GM21381 (cell line): ENCODE data around the gene ASB16.

Experiments used
- ATAC-seq: cut with Tn5 transposase; IDR thresholded peaks from one replicate; pipeline ENCODE4 v1.9.1; 2021; ENCODE audit warnings: mild to moderate bottlenecking, moderate library complexity; ENCODE audit not compliant: unreplicated experiment

The ASB16 gene

DNA sequence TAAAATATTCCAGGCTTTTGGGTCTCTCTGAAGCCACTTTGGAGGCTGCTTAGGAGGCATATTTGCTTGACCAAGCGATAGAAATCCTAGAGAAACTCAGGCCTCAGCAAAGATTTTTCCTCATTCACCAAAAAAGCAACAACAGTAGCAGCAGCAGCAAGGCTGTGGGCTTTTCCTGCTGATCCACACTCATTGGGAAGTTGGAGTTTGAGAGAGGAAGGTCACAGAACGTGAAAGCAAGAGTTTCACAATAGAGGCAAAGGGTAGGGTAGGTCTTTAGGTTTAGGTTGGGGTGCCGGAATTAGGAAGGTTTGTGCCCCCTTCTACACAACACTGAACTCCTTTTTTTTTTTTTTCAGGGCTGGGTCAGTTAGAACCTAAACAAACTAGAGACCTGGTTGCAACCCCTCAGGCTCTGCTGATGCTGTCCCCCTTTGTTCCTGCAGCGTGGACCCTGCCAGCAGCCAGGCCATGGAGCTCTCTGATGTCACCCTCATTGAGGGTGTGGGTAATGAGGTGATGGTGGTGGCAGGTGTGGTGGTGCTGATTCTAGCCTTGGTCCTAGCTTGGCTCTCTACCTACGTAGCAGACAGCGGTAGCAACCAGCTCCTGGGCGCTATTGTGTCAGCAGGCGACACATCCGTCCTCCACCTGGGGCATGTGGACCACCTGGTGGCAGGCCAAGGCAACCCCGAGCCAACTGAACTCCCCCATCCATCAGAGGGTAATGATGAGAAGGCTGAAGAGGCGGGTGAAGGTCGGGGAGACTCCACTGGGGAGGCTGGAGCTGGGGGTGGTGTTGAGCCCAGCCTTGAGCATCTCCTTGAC, 18.3 kb downstream of the ASB16 start:
- no peak for ATAC-seq

DNA sequence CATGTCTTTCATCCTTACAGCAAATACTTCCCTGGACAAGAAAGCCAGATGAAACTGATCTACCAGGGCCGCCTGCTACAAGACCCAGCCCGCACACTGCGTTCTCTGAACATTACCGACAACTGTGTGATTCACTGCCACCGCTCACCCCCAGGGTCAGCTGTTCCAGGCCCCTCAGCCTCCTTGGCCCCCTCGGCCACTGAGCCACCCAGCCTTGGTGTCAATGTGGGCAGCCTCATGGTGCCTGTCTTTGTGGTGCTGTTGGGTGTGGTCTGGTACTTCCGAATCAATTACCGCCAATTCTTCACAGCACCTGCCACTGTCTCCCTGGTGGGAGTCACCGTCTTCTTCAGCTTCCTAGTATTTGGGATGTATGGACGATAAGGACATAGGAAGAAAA, 20.0 kb downstream of the ASB16 start:
- no peak for ATAC-seq

DNA sequence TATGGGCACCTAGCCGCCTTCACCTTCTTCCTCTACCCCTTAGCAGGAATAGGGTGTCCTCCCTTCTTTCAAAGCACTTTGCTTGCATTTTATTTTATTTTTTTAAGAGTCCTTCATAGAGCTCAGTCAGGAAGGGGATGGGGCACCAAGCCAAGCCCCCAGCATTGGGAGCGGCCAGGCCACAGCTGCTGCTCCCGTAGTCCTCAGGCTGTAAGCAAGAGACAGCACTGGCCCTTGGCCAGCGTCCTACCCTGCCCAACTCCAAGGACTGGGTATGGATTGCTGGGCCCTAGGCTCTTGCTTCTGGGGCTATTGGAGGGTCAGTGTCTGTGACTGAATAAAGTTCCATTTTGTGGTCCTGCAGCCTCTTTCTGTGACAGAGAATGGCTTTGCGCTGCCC, 20.9 kb downstream of the ASB16 start:
- no peak for ATAC-seq

DNA sequence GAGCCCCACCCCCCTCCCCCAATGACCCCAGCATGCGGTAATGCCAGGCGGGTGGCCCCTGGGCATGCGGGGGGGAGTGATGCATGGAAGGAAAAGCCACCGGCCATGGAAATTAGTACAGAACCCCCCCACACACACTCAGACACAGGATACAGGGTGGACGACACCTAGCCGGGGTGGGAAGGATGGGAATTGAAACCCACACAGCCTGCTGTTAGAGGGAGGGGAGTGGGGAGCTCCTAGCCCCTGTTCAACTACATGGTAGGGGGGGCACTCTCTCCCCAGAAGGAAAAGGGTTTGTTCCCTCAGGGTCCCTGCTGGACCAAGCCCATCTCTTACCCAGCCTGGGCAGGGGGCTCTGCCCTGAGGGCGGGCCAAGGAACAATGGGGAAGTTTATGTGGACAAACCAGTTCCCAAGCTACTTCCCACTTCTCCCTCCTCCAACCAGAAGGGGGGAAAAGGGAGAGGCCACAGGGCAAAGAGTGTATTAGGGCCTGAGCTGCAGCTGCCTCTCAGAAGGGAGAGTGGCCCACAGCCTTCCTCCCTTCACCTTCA, 21.5 kb downstream of the ASB16 start:
- ATAC-seq: no peak

DNA sequence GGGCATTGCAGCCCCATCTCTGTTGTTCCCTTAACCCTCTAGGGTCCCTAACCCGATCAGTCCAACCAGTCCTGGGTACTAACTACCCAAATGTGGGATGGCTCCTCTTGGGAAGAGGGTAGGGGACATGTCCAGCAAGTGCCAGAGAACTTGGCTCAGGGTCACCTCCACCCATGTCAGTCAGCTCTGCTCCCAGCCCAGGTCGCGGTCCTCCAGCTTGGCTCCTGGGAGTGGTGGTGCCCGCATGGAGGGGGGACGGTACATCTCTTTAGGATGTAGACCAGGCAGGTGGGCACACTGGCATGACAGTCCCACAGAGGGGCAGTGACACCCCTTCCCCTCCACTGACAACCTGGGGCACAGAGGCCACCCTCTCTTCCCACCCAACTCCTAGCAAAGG, 22.2 kb downstream of the ASB16 start:
- no peak for ATAC-seq

DNA sequence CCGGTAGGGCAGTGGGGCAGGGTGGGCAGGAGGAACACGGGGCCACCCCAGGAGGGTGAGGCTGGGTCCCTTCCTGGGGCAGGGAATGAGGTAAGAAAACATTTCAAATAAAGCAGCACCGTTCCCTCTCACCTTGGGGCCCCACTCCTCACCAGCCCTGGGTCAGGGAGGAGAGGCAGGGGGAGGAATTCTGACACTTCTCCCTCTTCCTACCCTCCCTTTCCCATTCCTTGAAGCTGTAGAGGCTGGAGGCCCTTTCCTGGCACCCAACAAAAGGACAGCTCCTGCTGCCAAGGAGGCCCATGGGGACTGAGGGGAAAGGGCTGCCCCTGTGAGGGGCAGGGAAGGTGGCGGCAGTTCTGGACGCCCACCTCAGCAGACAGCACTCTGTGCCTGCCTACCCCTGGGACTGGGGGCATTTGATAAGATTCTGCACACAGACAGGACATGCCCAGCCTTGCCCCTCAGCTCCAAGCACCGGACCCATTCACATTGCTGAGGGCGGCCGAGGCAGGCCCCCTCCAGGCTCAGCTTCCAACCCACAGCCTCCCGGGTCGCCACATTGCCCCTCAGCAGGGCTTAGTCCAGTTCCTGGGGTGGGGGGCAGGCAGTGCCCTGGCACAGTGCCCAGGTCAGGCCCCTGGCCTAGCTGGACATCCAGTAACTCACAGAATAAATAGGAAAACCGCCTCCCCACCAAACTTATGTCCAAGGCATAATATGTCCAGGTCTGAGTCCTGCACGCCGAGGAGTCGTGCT, 23.0 kb downstream of the ASB16 start:
- no peak for ATAC-seq

DNA sequence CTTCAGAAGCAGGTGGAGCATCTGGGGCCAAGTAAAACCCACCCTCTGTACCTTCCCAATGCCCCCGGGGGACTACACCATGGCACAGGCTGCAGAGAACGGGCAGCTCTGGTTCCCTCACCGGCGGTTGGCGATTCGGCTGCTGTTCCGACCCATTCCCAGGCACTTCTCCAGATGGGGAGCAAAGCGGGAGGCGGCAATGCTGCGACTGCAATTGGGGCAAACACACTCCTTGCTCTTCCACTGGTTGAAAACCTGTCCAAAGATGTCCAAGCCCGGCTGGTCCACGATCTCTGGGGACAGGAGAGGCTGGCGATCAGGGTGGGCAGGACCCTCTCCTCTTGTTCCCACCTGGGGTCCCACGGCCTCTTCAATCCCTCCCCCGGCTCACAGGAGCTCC, 26.6 kb downstream of the ASB16 start:
- ATAC-seq: no peak

DNA sequence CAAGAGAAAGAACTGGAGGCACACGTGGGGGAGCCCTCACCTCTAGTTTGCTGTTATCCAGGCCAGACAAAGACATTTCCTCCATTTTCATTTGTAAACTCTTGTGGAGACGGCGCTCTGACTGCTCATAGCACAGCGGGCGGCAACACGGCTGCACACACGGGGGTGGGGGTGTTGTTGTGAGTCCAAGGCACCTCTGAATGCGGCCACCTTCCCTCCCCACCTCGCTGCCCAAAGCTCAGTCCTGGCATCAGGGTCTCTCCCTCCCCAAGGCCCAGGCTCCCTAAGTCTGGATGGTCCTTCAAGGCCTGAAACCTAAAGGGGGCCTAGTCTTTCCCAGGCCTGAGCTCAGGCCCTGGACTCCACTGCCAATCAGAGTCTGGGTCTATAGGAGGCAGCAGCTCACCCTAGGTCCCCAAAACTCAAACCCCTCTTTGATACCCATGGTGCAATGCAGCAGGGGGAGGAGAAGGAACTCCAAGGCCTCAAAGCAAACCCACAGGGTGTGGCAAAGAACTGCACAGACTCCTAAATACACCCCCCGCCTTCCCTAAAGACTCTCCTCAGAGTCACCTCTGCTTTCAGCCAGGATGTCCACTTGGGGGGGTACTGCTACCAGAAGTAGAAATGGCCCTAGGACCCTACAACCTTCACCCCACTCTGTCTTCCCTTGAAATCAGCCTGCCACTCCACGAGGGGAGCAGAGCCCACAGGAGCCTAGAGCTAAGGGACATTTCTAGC, 27.6 kb downstream of the ASB16 start:
- ATAC-seq: no peak

DNA sequence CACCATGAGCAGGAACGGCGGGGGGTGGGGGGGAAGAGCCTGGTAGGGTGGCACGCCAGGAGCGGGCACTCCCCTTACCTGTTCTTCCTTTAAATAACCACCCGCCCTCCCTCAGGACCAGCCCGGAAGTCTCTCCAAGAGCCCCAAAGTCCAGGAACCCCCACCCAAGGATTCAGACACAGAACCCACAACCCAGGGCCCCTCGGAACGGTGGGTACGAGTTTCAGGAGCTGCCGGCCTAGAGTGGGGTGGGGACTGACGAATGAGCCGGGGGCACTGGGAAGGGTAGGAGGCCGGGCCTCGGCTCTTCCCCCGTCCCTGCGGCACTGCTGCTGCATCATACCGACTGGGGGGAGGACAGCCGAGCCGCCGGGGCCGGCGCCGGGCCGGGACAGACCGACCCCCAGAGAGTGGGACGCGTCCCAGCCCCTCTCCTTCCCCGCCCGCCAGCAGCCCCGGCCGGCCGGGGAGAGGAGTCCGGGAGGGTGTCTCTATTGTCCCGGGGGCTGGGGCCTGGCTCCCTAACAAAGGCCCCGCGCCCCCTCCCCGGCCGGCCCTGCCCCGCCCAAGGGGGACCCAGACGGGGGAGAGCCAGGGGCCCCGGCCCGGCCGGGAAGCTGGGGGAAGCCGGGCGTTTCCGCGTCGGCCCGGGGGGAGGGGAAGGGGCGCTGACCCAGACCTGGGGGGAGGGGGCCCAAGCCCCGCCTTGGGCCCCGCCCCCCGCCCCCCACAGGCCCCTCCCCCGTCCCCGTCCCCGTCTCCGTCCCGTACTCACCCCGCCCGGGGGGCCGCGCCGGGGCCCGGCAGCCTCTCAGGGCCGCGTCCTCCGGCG, 28.4 kb downstream of the ASB16 start:
- peak; percentile 22 for ATAC-seq

DNA sequence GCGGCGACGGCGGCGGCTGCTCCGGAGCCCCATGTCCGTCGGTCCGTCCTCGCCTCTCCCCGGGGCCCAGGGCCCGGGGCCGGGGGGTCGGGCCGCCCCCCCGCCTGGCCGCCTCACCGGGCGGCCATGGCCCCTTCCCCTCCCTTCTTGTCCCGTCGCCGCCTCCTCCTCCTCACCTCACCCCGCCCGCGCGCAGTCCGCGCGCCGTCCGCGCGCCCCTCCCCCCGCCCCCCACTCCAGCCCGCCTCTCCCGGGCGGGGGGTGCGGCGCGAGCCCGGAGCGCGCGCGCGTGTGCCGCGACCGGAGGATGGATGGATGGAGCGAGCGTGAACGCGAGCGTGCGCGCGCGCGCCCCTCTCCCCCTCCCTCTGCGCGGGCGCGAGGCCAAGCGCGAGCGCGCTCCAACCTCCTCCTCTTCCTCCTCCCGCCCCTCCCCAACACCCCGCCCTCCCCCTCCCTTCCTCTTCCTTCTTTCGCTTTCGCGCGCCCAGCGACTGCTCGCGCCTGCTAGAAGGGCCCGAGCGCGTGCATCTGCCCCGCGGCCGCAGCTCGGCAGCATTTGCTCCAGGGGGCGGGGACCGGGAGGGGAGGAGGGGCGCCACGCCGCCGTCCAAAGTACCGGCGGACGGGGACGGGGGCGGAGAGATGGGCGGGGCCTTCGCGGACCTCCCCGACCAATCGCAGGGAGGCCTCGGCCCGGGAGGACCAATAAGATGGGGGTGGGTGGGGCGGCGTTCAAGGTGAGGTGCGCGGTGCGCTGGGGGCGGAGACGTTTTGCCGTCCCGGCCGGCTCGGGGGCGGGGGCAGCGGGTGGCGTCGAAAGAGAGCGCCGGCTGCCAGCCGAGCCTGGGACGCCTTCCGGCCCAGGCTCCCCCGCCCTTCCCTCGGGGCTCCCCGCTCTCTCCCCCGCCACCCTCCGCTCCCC, 29.3 kb downstream of the ASB16 start, which contains the start of gene ATXN7L3:
TSS of gene ATXN7L3 (minus strand) at position 332 of the 925 bp plus-strand sequence. CDS start 1,814 bp downstream, outside the sequence.
- peak; percentile 68 for ATAC-seq

DNA sequence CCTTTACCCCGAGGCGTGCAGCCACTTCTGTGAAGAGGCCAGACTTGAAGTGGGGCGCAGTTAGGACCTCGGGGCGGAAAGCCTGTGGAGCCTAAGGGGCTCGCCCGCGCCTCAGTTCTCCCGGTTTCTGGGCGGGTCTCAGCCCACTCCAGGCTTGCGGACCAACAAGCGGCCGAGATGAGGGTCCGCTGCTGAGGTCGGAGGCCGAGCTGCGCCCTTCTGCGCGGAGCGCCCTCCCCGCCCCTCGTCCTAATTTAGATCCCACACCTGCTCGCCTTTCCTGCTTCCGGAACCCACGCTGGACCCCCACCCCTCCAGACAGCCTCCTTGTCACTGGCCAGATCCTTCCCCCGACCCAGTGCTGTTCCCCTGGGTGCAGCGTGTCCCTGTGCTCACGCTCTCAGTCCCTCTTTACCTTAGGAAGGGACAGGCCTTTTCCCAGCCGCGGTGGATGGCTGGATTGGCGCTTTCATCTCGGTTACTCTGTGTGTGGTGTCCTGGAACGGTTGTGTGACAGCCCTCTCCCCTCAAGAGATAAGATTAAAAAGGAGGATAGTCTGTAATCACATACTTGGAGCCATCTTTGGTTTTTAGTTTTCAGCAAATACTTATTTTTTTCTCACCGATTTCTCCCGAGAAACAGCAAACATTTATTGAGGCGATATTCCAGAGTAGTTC, 30.1 kb downstream of the ASB16 start:
- ATAC-seq: peak; percentile 2

DNA sequence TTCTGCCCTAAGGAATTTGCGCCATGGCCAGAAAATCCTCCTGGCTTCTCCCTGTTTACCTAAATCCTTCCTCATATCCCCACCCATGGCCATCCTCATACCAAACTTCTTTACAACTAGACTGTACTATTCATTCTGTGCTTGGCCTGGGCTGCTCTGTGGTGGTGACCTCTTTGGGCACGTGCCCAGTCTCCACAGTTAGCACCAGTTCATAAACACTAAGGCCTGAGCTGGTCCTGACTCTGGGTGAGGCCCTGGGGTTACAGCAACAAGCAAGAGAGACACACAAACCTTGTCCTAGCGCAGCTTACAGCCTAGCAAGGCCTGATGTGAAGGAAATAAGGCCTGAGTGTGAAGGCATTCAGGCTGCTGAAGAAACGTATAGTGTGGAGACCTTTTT, 32.3 kb downstream of the ASB16 start:
- no peak for ATAC-seq

DNA sequence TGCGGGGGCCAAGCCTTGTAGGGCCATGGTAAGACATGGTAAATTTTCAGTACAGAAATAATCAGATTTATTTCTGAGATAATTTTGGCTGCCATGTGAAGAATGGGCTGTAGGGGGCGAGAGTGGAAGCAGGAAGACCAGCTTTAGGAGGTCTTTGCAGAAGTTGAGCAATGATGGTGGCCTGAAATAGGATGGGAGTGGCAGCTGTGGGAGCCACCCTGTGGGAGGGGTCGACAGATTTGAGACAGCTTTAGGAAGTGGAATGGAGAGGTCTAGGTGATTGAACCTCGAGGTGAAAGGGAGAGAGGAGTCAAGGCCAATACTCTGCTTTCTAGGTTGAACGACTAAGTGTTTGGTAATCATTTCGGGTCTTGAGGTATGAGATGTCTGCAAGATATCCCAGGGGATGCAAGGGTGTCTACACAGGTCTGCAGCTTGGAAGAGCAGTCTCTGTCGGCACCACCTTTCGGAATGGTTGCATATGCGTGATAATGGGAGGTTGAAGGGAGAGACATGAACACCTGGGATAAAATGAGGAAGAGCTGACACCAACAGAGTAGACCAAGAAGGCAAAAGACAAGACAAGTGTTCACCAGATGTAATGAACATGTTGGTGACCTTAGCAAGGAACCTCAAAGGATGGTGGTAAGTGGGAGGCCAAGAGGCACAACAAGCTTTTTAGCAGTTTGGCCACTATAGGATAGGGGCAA, 33.4 kb downstream of the ASB16 start:
- no peak for ATAC-seq

DNA sequence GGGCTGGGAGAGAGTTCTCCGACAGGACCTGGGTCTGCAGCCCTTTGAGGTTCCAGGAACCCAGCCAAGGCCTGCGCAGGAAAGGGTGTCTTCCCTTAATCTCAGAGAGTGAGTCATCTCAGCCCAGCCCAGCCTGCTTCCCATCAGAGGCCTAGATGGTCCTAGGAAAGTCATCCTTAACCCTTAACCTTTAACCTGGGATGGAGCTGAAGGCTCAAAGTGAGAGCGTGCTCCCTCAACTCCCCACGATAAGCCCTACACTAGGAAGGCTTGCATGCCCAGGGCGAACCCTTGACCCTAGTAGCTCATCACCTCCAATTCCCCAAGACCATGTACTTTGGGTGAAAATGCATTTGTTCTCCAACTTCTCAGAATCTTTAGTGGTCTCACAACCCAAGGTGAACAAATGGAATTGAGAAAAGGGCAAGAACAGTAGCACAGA, 34.0 kb downstream of the ASB16 start:
- no peak for ATAC-seq

DNA sequence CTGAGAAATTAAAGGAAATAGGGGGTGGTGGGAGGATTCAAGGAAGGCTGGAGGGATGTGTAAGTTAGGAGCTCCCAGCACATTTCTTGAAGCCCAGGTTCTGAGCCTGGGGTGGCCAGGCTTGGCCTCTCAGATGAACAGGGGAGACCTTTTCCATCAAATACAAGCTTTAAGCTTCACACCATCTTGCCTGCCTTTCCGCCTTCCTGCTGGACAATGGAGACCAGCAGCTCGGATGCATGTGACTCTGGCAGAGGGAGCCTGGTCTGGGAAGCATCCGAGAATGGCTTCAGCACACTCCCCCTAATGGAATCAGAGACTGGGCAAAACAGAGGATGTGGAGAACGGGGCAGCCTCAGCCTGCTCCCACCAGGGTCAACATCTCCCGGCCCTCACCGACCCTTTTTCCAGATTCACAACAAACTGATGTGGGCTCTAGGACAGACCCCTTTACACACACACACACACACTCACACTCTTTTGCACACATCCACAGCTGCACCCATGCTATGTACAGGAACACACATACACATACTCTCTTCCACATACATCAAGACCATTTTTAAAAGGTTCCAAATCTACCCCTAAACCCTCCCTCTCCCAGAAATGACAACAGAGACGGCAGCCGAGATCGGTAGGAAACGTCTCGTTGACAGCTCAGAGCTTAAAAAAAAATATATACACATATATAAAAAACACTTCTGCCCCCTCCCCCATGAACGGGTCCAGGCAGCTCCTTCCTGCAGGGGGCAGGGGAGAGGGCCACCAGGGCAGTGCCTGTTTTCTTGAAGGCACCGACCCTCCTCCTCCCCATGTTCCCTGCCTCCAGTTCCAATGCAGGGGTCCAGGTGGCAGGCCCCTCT, 35.7 kb downstream of the ASB16 start:
- ATAC-seq: no peak

DNA sequence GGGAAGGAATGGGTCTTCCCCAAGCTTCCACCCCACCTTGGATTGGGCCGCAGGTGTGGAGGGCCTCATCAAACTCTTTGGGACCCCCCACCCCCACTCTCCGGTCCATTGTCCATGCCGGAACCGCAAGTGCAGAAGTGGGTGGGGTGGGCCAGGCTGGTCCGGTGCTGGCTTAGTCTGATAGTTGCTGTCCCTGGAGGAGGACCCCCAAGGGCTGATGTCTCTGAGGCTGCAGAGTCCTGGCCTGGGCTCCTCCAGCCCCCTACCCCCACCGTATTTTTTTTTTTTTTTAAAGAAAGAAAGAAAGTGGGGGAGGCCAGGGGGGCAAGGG, 36.3 kb downstream of the ASB16 start:
- ATAC-seq: no peak

DNA sequence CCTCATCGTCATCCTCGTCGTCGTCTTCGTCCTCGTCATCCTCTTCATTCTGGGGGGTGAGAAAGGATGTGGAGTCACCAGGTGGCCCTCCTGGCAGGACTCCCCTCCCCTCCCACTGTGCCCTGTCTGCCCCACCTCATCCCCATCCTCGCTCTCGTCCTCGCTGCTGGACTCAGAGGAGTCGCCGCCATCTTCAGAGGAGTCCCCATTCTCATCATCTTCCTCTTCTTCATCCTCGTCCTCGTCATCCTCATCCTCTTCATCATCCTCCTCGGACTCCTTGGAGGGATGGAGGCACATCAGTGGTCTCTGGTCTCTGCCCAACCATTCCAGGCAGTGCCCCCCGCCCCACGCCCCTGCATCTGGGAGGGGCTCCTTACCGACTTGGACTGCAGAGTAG, 36.8 kb downstream of the ASB16 start:
- no peak for ATAC-seq
